ENCODE measurements around the gene OVCA2. TPM values are rescaled to one million over a fixed set of nuclear protein-coding genes. Genes with fewer than 3 reads are reported as not detected.

Gene OVCA2
- total RNA-seq, 1 donor from 2014 or later, result 31.8 TPM

GRCh38 chr17:2013994-2014317 is 27.9 kb upstream of the OVCA2 start:
- DNase-seq (ENCODE audit: low spot score), result no peak

GRCh38 chr17:2015314-2015713 is 26.5 kb upstream of the OVCA2 start:
- DNase-seq (ENCODE audit: low spot score), result no peak

GRCh38 chr17:2016494-2016893 is 25.3 kb upstream of the OVCA2 start:
- no peak for DNase-seq (ENCODE audit: low spot score)

GRCh38 chr17:2017274-2017941 is 24.4 kb upstream of the OVCA2 start:
- DNase-seq (ENCODE audit: low spot score), result no peak

GRCh38 chr17:2018716-2019510 is 22.9 kb upstream of the OVCA2 start:
- DNase-seq (ENCODE audit: low spot score), result no peak

- no peak for DNase-seq (ENCODE audit: low spot score)
These were observed 22.1 kb upstream of the OVCA2 start for GRCh38 chr17:2019723-2020122.

GRCh38 chr17:2020721-2021120 is 21.1 kb upstream of the OVCA2 start:
- DNase-seq (ENCODE audit: low spot score), result no peak

- no peak for DNase-seq (ENCODE audit: low spot score)
These were observed 19.1 kb upstream of the OVCA2 start for GRCh38 chr17:2022647-2023240.

- no peak for DNase-seq (ENCODE audit: low spot score)
These were observed 18.6 kb upstream of the OVCA2 start for GRCh38 chr17:2023256-2023655.

- DNase-seq (ENCODE audit: low spot score), result no peak
These were observed 17.9 kb upstream of the OVCA2 start for GRCh38 chr17:2023692-2024571.

- DNase-seq (ENCODE audit: low spot score), result no peak
These were observed 17.1 kb upstream of the OVCA2 start for GRCh38 chr17:2024572-2025219.

GRCh38 chr17:2025220-2025621 is 16.6 kb upstream of the OVCA2 start, which contains the start of gene RTN4RL1:
RTN4RL1 (minus strand) TSS chr17:2025334; CDS start chr17:2024865, 469 bp downstream.
- peak; percentile 74 for DNase-seq (ENCODE audit: low spot score)

GRCh38 chr17:2025622-2026309 is 16.1 kb upstream of the OVCA2 start:
- peak; percentile 75 for DNase-seq (ENCODE audit: low spot score)

GRCh38 chr17:2027528-2028233 is 14.1 kb upstream of the OVCA2 start:
- DNase-seq (ENCODE audit: low spot score), result no peak

- no peak for DNase-seq (ENCODE audit: low spot score)
These were observed 13.6 kb upstream of the OVCA2 start for GRCh38 chr17:2028234-2028614.

GRCh38 chr17:2028737-2029136 is 13.1 kb upstream of the OVCA2 start:
- no peak for DNase-seq (ENCODE audit: low spot score)

GRCh38 chr17:2029911-2030778 is 11.7 kb upstream of the OVCA2 start, which contains the start of gene DPH1:
DPH1 (plus strand) TSS chr17:2030153; CDS start chr17:2030170, 17 bp downstream.
- DNase-seq (ENCODE audit: low spot score), result peak; percentile 90

- no peak for DNase-seq (ENCODE audit: low spot score)
These were observed 11.1 kb upstream of the OVCA2 start for GRCh38 chr17:2030779-2031163.

- DNase-seq (ENCODE audit: low spot score), result no peak
These were observed 8.7 kb upstream of the OVCA2 start for GRCh38 chr17:2033153-2033552.

All from mucosa of gallbladder (tissue), 1 donor.